Peyer's patch (tissue), 4 donors: ENCODE data around the gene ATL3. TPM values are rescaled to one million over a fixed set of nuclear protein-coding genes. Genes with fewer than 3 reads are reported as not detected.
A peak's percentile ranks its signal among the peaks of the same experiment; 100 is the strongest.

Experiments used
- DNase-seq, 3 donors: peaks; one replicate each; pipeline ENCODE4 v3.0.0-alpha.2; 2017 to 2019
- H3K27ac ChIP-seq, 4 donors: fragments of 200-600 bp; sonication (generic); one replicate each; pipeline ENCODE4 v1.5.1; 2016 to 2019
- H3K27me3 ChIP-seq, 2 donors: fragments of 200-600 bp; sonication (generic); one replicate each; pipeline ENCODE4 v1.5.1; 2019
- H3K36me3 ChIP-seq, 3 donors: fragments of 200-600 bp; sonication (generic); one replicate each; pipeline ENCODE4 v1.5.1; 2016 to 2019
- H3K4me1 ChIP-seq, 4 donors: fragments of 200-600 bp; sonication (generic); one replicate each; pipeline ENCODE4 v1.5.1; 2016 to 2019
- H3K4me3 ChIP-seq, 4 donors: fragments of 200-600 bp; sonication (generic); 1 replicate in 3 of 4; 2 replicates in 1 of 4; pipeline ENCODE4 v1.5.1; 2016 to 2019; ENCODE audit warnings: mild to moderate bottlenecking in 1 of 4
- H3K9me3 ChIP-seq, 4 donors: fragments of 200-600 bp; sonication (generic); one replicate each; pipeline ENCODE4 v1.5.1; 2016 to 2019; ENCODE audit warnings: mild to moderate bottlenecking in 1 of 4
- CTCF ChIP-seq, 6 experiments: fragments of 450-650 bp in 4 of 6; fragments of 200-600 bp in 2 of 6; sonication (generic) in 1 of 6; IDR thresholded peaks; one replicate each; pipeline ENCODE4 v1.5.1; 2017 to 2019; ENCODE audit warnings: antibody characterized with exemption in 6 of 6, mild to moderate bottlenecking in 3 of 6, moderate library complexity in 1 of 6
- POLR2A ChIP-seq, 2 donors: fragments of 450-650 bp; IDR thresholded peaks; one replicate each; pipeline ENCODE4 v1.5.1; 2017; ENCODE audit warnings: antibody characterized with exemption in 2 of 2, mild to moderate bottlenecking in 2 of 2, moderate library complexity in 2 of 2
- total RNA-seq, 4 donors: library from RNA; depleted of rRNA; stranded (reverse); fragments of >200 nt; gene quantifications; one replicate each; pipeline ENCODE4 v1.1.0, GENCODE V29; 2016

ATL3 gene
- total RNA-seq, 4 donors from 2014 or later, result 25.5 to 38.4 (median 31.3) TPM

- Histone ChIP-seq H3K27ac (no peak overlapping the region), H3K36me3 (no peaks in the 10 kb centered on the region), H3K9me3 (no peaks in the 10 kb centered on the region), H3K4me3 (no peak overlapping the region), H3K27me3 (no peaks in the 10 kb centered on the region), H3K4me1 (no peaks in the 10 kb centered on the region)
- no peak for DNase-seq
- TF ChIP-seq CTCF (IDR thresholded peaks at IDR 0.05) (no peak), POLR2A (IDR thresholded peaks at IDR 0.05) (no peak)
These were observed 42.6 kb upstream of the ATL3 start for GRCh38 chr11:63713766-63714165.

- Histone ChIP-seq H3K36me3 (no peaks in the 10 kb centered on the region), H3K4me1 (peaks cover 0 to 6% (median 0%) of the 10 kb centered on the region in 4 donors), H3K9me3 (no peaks in the 10 kb centered on the region), H3K4me3 (no peak overlapping the region), H3K27me3 (no peaks in the 10 kb centered on the region), H3K27ac (no peak overlapping the region)
- DNase-seq, result no peak
- TF ChIP-seq CTCF (IDR thresholded peaks at IDR 0.05) (no peak), POLR2A (IDR thresholded peaks at IDR 0.05) (no peak)
These were observed 40.7 kb upstream of the ATL3 start for GRCh38 chr11:63711838-63712237.

DNA sequence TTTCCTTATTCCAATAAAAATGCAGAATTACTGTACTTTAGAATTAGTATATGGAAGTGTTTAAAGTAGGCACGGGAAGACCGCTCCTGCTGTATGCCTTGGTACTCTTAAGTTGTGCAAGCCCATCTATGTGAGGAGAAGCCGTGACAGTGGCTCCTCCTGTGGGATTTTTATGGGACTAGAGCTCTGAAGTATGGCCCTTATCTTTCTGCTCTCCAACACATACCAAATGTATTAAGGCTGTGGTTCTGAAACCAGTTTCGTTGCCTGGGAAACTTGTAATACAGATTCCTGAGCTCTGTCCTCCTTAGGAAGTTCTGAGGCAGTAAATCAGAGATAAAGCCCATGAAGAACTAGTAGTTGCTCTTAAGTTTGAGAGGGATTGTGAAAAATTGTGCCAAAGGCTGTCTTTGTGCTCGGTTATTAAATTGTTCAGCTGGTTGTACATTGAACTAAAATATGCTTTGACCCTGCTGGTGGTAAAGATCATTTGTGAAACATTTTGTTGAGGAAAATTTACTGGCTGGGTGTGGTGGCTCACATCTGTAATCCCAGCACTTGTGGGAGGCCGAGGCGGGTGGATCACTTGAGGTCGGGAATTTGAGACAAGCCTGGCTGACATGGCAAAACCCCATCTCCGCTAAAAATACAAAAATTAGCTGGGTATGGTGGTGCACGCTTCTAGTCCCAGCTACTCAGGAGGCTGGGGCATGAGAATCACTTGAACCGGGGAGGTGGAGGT, 39.5 kb upstream of the ATL3 start:
- Histone ChIP-seq H3K36me3 (no peaks in the 10 kb centered on the region), H3K4me1 (peaks cover 0 to 6% (median 0%) of the 10 kb centered on the region in 4 donors), H3K27me3 (no peaks in the 10 kb centered on the region), H3K27ac (no peak overlapping the region), H3K9me3 (no peaks in the 10 kb centered on the region), H3K4me3 (no peak overlapping the region)
- no peak for DNase-seq
- TF ChIP-seq POLR2A (IDR thresholded peaks at IDR 0.05) (no peak), CTCF (IDR thresholded peaks at IDR 0.05) (peak in 1 of 6 experiments; percentile 13)

DNA sequence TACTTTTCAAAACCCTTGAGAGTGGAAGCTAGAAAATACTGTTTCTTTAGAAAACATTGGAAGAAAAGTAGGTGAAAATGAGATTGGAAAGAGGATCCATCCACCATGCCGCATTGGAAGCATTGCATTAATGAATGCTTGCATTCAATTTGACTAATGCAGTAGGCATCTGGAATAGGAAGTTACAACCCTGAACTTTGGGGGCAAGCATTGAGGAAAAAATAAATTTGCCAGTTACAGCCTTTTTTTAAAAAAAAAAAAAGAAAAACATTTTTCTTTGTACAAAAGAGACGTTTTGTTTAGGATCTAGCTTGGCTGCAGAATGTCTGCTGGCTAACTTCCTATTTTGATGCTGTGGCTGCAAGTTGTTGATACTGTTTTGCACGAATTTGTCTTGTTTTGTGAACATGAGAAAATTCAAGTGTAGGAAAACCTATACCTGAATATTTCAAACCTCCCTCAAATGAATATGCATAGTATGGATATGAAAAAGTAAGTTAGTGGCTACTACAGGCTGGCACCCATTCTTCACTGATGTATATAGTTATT, 38.2 kb upstream of the ATL3 start:
- Histone ChIP-seq H3K4me3 (no peak overlapping the region), H3K36me3 (no peaks in the 10 kb centered on the region), H3K9me3 (no peaks in the 10 kb centered on the region), H3K27ac (no peak overlapping the region), H3K4me1 (peaks cover 0 to 6% (median 0%) of the 10 kb centered on the region in 4 donors), H3K27me3 (no peaks in the 10 kb centered on the region)
- no peak for TF ChIP-seq POLR2A (IDR thresholded peaks at IDR 0.05)
- no peak for TF ChIP-seq CTCF (IDR thresholded peaks at IDR 0.05)
- DNase-seq, result no peak

- Histone ChIP-seq H3K4me3 (no peak overlapping the region), H3K4me1 (peaks cover 0 to 6% (median 0%) of the 10 kb centered on the region in 4 donors), H3K27ac (no peak overlapping the region), H3K9me3 (no peaks in the 10 kb centered on the region), H3K36me3 (no peaks in the 10 kb centered on the region), H3K27me3 (no peaks in the 10 kb centered on the region)
- no peak for TF ChIP-seq POLR2A (IDR thresholded peaks at IDR 0.05)
- no peak for TF ChIP-seq CTCF (IDR thresholded peaks at IDR 0.05)
- no peak for DNase-seq
These were observed 37.6 kb upstream of the ATL3 start for GRCh38 chr11:63708764-63709163.
